ENCODE results near the gene ERP44. TPM values are rescaled to one million over a fixed set of nuclear protein-coding genes. Genes with fewer than 3 reads are reported as not detected.

ERP44 gene
- total RNA-seq, 1 experiment from 2014 or later = 19.5 TPM

- Histone ChIP-seq H3K9me2 (ENCODE audit: insufficient read depth) (no peaks in the 10 kb centered on the region), H3K79me2 (ENCODE audit: low read depth) (peaks cover 29% of the 10 kb centered on the region), H3K4me2 (no peak overlapping the region), H3K27ac (no peak overlapping the region), H4K20me1 (ENCODE audit: insufficient read depth) (peaks cover 12% of the 10 kb centered on the region), H3F3A (ENCODE audit: insufficient read depth, low read depth) (peaks cover 10% of the 10 kb centered on the region; the same call in 1 of the 2 replicates), H2AFZ (no peak overlapping the region), H3K9me3 (ENCODE audit: insufficient read depth, low read depth) (no peaks in the 10 kb centered on the region), H3K36me3 (ENCODE audit: low read depth) (peaks cover 13% of the 10 kb centered on the region), H3K4me3 (no peak overlapping the region), H3K27me3 (ENCODE audit: insufficient read depth, low read depth) (no peaks in the 10 kb centered on the region), H3K4me1 (replicated peaks; ENCODE audit: insufficient read depth) (peaks cover 16% of the 10 kb centered on the region)
- TSS peak; percentile 2 for BruUV-seq (replicated peaks)
- CTCF ChIA-PET = no interaction called here
- intact Hi-C loops (cut with micrococcal nuclease; ENCODE audit: unreplicated experiment) = no loop called here
- POLR2A ChIA-PET (ENCODE audit: unreplicated experiment) = interaction anchor here (0.7 kb wide), 1 partner anchor 56 kb away, joined by 7 read pairs; no protein-coding TSS in a partner anchor
- no peak for DNase-seq
- no peak for TF ChIP-seq EZH2 (IDR thresholded peaks at IDR 0.05; ENCODE audit: low read depth)
- TF ChIP-seq CTCF (conservative IDR thresholded peaks at IDR 0.05) = no peak
These were observed 2.8 kb upstream of the ERP44 start for GRCh38 chr9:100101608-100102007.

GRCh38 chr9:100100146-100100667 is 1.4 kb upstream of the ERP44 start:
- ChIA-PET POLR2A (ENCODE audit: unreplicated experiment) (no interaction called here), CTCF (no interaction called here)
- BruUV-seq (replicated peaks) = no TSS peak

GRCh38 chr9:100099722-100100042 is 882 bp upstream of the ERP44 start:
- Histone ChIP-seq H3F3A (ENCODE audit: insufficient read depth, low read depth) (peaks cover 10% of the 10 kb centered on the region; the same call in 1 of the 2 replicates), H3K27ac (peak overlapping the region; percentile 25), H3K27me3 (ENCODE audit: insufficient read depth, low read depth) (no peaks in the 10 kb centered on the region), H3K4me3 (peak overlapping the region; percentile 87), H3K36me3 (ENCODE audit: low read depth) (peaks cover 8% of the 10 kb centered on the region), H3K4me2 (peak overlapping the region; percentile 88), H4K20me1 (ENCODE audit: insufficient read depth) (peaks cover 18% of the 10 kb centered on the region), H3K4me1 (replicated peaks; ENCODE audit: insufficient read depth) (peaks cover 20% of the 10 kb centered on the region), H3K9me2 (ENCODE audit: insufficient read depth) (no peaks in the 10 kb centered on the region), H3K79me2 (ENCODE audit: low read depth) (peaks cover 49% of the 10 kb centered on the region), H3K9me3 (ENCODE audit: insufficient read depth, low read depth) (no peaks in the 10 kb centered on the region), H2AFZ (peak overlapping the region; percentile 89)
- POLR2A ChIA-PET (ENCODE audit: unreplicated experiment) = no interaction called here
- CTCF ChIA-PET = no interaction called here
- intact Hi-C loops (cut with micrococcal nuclease; ENCODE audit: unreplicated experiment) = loop anchor here (2.0 to 5.0 kb wide), 2 partner anchors 192 to 281 kb away; partner anchors contain the start of gene STX17
- TF ChIP-seq EZH2 (IDR thresholded peaks at IDR 0.05; ENCODE audit: low read depth) = no peak
- TF ChIP-seq CTCF (conservative IDR thresholded peaks at IDR 0.05) = no peak
- no TSS peak for BruUV-seq (replicated peaks)
- DNase-seq = no peak

More at GRCh38 chr9:100100146-100100667, 1.4 kb upstream of the ERP44 start:
- Histone ChIP-seq H3K27me3 (ENCODE audit: insufficient read depth, low read depth) (no peaks in the 10 kb centered on the region), H3K4me2 (peak overlapping the region; percentile 88), H3F3A (ENCODE audit: insufficient read depth, low read depth) (peaks cover 10% of the 10 kb centered on the region; the same call in 1 of the 2 replicates), H3K4me3 (peak overlapping the region; percentile 87; the same call in 1 of the 2 replicates), H3K9me3 (ENCODE audit: insufficient read depth, low read depth) (no peaks in the 10 kb centered on the region), H3K36me3 (ENCODE audit: low read depth) (peaks cover 9% of the 10 kb centered on the region), H4K20me1 (ENCODE audit: insufficient read depth) (peaks cover 18% of the 10 kb centered on the region), H3K79me2 (ENCODE audit: low read depth) (peaks cover 43% of the 10 kb centered on the region), H3K4me1 (replicated peaks; ENCODE audit: insufficient read depth) (peaks cover 20% of the 10 kb centered on the region), H3K27ac (peak overlapping the region; percentile 25; the same call in 1 of the 2 replicates), H3K9me2 (ENCODE audit: insufficient read depth) (no peaks in the 10 kb centered on the region), H2AFZ (peak overlapping the region; percentile 89)
- intact Hi-C loops (cut with micrococcal nuclease; ENCODE audit: unreplicated experiment) = no loop called here
- no peak for TF ChIP-seq EZH2 (IDR thresholded peaks at IDR 0.05; ENCODE audit: low read depth)
- TF ChIP-seq CTCF (conservative IDR thresholded peaks at IDR 0.05) = no peak
- no peak for DNase-seq

All from PC-9 (cell line).